Mucosa of gallbladder (tissue), 1 donor: ENCODE measurements around the gene DAP3. TPM values are rescaled to one million over a fixed set of nuclear protein-coding genes. Genes with fewer than 3 reads are reported as not detected.
A peak's percentile ranks its signal among the peaks of the same experiment; 100 is the strongest.
"Not testable (repeated sequence)": the region's sequence is repeated elsewhere in the genome, so short reads cannot be mapped to it uniquely, and the experiment has no call there.

Source experiments
- DNase-seq: peaks from one replicate; pipeline ENCODE4 v3.0.0-alpha.2; 2020; ENCODE audit warnings: low spot score
- total RNA-seq: library from RNA; stranded (reverse); gene quantifications from one replicate; pipeline ENCODE4 v1.2.1, GENCODE V29; 2021
- donor health status: DM: no; HTN: no; CAD: no.

The DAP3 gene
- total RNA-seq, 1 donor from 2014 or later = 81.5 TPM

GRCh38 chr1:155681776-155682175, 7.1 kb upstream of the DAP3 start:
- DNase-seq = no peak

GRCh38 chr1:155687705-155688323, 1.1 kb upstream of the DAP3 start:
- not testable (repeated sequence) for DNase-seq

DNA sequence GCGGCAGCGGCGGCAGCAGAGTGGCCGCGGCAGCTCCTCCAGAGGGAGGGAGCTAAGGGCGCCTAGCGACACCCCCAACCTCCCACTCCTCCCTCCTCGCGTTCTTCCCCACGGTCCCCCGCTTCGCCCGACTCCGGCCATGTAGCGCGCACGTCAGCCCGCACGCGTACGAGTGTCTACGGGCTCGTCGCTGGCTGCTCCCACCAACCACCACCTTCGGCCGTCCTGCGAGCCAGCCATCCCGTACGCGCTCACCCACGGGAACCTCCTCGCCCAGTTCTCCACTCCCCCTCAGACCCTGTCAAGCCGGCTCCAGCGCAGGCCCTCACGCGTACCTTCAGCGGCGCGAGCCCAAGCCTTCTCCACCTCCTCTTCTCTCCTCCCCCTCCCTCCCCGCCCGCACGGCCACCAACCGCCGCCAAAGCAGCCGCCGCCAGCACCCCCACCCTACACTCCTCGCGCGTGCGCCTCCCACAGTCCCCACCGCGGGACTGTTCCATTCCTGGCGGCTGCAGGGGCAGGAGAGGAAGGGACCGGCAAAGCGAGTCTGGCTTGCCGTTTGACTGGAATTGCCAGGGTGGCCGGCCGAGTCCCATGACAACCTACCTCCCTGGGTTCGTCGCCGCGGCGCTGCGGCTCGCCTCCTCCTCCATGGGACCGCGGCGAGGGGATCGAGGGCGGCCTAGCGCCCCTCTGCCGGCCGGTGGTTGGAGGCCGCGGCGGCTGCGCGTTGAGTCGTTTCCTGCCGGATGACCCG, 389 bp upstream of the DAP3 start, which contains the start of gene YY1AP1:
TSS of gene YY1AP1 (minus strand) at position 451 of the 757 bp plus-strand sequence. CDS start 8,338 bp downstream, outside the sequence.
- peak; percentile 91 for DNase-seq

DNA sequence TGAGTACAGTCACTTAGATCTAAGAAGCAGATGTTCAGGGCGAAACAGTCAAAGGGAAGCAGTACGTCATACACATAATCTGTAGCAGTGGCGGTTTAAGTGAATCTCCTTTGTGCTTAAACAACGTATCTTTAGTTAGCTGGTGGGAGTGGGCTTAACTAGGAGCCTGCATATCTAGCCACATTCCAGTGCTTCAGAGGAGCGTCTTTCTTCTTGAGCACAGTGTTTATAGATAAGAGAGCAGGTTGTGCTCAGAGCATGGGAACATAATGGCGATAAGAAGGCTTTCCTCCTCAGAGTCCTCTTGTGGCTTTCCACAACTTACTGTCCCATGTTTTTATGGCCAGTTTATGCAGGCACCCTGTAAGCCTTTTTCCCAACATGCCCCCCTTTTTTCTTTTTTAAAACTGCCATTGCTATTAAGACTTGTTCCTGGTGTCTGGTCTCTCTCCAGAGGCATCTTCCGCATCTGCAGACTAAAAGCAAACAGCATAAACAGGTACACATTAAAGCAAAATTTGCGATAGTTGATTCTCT, 3.2 kb downstream of the DAP3 start:
- DNase-seq = no peak

GRCh38 chr1:155694167-155694566, 5.3 kb downstream of the DAP3 start:
- no peak for DNase-seq

GRCh38 chr1:155695072-155695471, 6.2 kb downstream of the DAP3 start:
- DNase-seq = no peak

DNA sequence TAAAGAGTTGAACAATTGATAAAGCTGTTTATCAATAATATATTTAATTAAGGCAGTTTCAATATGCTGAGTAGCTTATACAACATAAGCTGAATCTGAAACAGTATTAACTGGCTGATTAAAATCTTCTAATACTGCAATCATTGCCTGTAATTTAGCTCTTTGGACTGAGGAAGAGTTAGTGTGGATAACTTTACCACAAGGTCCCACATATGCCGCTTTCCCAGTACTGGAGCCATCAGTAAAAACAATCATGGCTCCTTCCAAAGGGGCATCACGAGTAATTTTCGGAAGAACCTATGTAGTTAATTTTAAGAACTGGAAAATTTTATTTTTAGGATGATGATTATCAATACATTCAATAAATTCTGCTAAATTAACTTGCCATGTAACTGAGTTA, 6.7 kb downstream of the DAP3 start:
- DNase-seq = no peak

DNA sequence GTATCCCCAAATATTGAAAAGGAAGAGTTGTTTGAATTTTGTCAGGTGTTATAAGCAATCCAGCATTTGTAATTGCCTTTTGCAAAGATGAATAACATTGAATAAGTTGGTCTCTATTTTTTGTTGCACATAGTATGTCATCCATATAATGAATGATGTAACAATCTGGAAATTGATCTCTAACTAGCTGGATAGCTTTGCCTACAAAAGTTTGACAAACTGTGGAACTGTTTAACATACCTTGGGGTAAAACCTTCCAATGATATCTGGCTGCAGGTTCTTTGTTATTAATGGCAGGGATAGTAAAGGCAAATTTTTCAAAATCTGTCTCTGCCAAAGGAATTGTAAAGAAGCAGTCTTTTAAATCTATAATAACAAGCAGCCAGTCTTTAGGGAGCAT, 7.6 kb downstream of the DAP3 start:
- no peak for DNase-seq

GRCh38 chr1:155697046-155697445, 8.2 kb downstream of the DAP3 start:
- DNase-seq = no peak

DNA sequence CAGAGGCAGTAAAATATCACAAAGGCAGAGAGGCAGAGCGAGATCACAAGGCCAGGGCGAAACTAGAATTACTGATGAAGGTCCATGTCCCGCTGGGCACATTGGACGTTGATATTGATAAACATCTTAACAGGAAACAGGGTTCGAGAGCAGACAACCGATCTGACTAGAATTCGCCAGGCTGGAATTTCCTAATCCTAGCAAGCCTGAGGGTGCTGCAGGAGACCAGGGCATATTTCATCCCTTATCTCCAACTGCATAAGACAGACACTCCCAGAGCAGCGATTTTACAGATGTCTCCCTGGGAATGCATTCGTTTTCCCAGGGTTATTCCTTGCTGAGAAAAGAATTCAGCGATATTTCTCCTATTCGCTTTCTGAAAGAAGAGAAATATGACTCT, 8.7 kb downstream of the DAP3 start:
- DNase-seq = not testable (repeated sequence)

- DNase-seq = no peak
Measured at GRCh38 chr1:155698382-155699038, 9.6 kb downstream of the DAP3 start.

DNA sequence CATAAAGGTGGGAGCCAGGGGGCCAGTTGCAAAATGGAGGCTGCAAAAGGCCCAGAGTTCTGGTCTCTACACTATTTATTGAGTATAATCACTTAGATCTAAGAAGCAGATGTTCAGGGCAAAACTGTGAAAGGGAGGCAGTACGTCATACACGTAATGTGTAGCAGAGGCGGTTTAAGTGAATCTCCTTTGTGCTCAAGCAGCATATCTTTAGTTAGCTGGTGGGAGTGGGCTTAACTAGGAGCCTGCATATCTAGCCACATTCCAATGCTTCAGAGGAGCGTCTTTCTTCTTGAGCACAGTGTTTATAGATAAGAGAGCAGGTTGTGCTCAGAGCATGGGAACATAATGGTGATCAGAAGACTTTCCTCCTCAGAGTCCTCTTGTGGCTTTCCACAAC, 10.2 kb downstream of the DAP3 start:
- not testable (repeated sequence) for DNase-seq

- not testable (repeated sequence) for DNase-seq
Measured at GRCh38 chr1:155701675-155702074, 12.8 kb downstream of the DAP3 start.

- DNase-seq = no peak
Measured at GRCh38 chr1:155703216-155703615, 14.3 kb downstream of the DAP3 start.

GRCh38 chr1:155704414-155704813, 15.5 kb downstream of the DAP3 start:
- not testable (repeated sequence) for DNase-seq

- no peak for DNase-seq
Measured at GRCh38 chr1:155706139-155706538, 17.2 kb downstream of the DAP3 start.

- no peak for DNase-seq
Measured at GRCh38 chr1:155709391-155709790, 20.5 kb downstream of the DAP3 start.

DNA sequence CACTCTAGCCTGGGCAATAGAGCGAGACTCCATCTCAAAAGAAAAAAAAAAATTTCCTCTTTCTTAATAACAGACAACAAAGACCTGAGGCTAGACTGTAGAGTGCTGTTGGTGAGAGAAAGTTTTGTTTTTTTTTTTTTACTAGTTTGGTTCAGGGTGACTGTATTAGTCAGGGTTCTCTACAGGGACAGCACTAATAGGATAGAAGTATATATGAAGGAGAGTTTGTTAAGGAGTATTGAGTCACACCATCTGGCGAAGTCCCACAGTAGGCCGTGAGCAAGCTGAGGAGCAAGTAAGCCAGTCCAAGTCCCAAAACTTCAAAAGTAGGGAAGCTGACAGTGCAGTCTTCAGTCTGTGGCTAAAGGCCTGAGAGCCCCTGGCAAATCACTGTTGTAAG, 22.6 kb downstream of the DAP3 start:
- not testable (repeated sequence) for DNase-seq

DNA sequence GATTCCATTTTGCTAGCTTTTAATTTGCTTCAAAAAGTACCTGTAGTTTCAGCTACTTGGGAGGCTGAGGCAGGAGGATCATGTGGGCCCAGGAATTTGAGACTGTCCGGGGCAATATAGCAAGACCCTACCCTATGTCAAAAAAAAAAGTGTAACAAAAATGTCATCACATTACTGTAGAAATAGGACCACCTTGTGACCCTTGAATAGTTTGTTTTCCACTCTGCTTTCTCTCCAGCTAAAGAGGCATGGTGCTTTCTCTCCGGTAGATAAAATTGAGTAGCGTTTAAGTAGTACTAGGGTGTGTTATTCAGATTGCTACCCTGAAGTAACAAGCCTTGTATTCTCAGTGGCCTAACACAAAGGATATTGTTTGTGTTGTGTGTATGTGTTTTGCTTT, 23.7 kb downstream of the DAP3 start:
- DNase-seq = not testable (repeated sequence)

- DNase-seq = no peak
Measured at GRCh38 chr1:155713075-155713474, 24.2 kb downstream of the DAP3 start.

DNA sequence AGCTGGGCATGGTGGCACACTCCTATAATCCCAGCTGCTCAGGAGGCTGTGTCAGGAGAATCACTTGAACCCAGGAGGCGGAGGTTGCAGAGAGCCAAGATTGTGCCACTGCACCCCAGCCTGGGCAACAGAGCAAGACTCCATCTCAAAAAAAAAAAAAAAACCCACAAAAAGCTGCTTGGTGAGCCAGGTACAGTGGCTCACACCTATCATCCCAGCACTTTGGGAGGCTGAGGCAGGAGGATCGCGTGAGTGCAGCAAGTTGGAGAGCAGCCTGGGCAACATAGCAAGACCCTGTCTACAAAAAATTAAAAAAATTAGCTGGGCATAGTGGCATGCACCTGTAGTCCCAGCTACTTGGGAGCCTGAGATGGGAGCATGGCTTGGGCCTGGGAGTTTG, 26.2 kb downstream of the DAP3 start:
- not testable (repeated sequence) for DNase-seq

- no peak for DNase-seq
Measured at GRCh38 chr1:155715777-155716176, 26.9 kb downstream of the DAP3 start.

GRCh38 chr1:155717041-155717440, 28.1 kb downstream of the DAP3 start:
- no peak for DNase-seq
